ENCODE measurements around the gene JAKMIP2.
"Not testable (repeated sequence)": the region's sequence is repeated elsewhere in the genome, so short reads cannot be mapped to it uniquely, and the experiment has no call there.

Gene JAKMIP2

GRCh38 chr5:147644460-147644859, 138.1 kb downstream of the JAKMIP2 start:
- no peak for DNase-seq

- no peak for DNase-seq
These were observed 139.4 kb downstream of the JAKMIP2 start for GRCh38 chr5:147643142-147643541.

GRCh38 chr5:147642666-147643065, 139.9 kb downstream of the JAKMIP2 start:
- no peak for DNase-seq

GRCh38 chr5:147639321-147639720, 143.2 kb downstream of the JAKMIP2 start:
- no peak for DNase-seq

GRCh38 chr5:147636729-147636984, 145.9 kb downstream of the JAKMIP2 start:
- DNase-seq: no peak

GRCh38 chr5:147635882-147636728, 146.4 kb downstream of the JAKMIP2 start:
- no peak for DNase-seq

- DNase-seq: not testable (repeated sequence)
These were observed 147.1 kb downstream of the JAKMIP2 start for GRCh38 chr5:147635439-147635838.

GRCh38 chr5:147633173-147633572, 149.4 kb downstream of the JAKMIP2 start:
- DNase-seq: peak in 1 of 4 experiments; percentile 8

- no peak for DNase-seq
These were observed 151.0 kb downstream of the JAKMIP2 start for GRCh38 chr5:147631428-147632003.

- no peak for DNase-seq
These were observed 153.3 kb downstream of the JAKMIP2 start for GRCh38 chr5:147629196-147629595.

- peak; percentile 76 to 85 (median 80) for DNase-seq
These were observed 154.3 kb downstream of the JAKMIP2 start for GRCh38 chr5:147628058-147628895.

- DNase-seq: no peak
These were observed 156.1 kb downstream of the JAKMIP2 start for GRCh38 chr5:147626464-147626863.

- peak in 3 of 4 experiments; percentile 11 to 28 (median 16) for DNase-seq
These were observed 161.5 kb downstream of the JAKMIP2 start for GRCh38 chr5:147621016-147621415.

GRCh38 chr5:147619281-147619878, 163.1 kb downstream of the JAKMIP2 start:
- DNase-seq: no peak

- DNase-seq: no peak
These were observed 164.7 kb downstream of the JAKMIP2 start for GRCh38 chr5:147617711-147618350.

GRCh38 chr5:147617191-147617606, 165.3 kb downstream of the JAKMIP2 start:
- no peak for DNase-seq

GRCh38 chr5:147616421-147616820, 166.1 kb downstream of the JAKMIP2 start:
- DNase-seq: no peak

GRCh38 chr5:147613359-147613758, 169.2 kb downstream of the JAKMIP2 start:
- no peak for DNase-seq

GRCh38 chr5:147611483-147611882, 171.0 kb downstream of the JAKMIP2 start:
- DNase-seq: no peak

- no peak for DNase-seq
These were observed 171.7 kb downstream of the JAKMIP2 start for GRCh38 chr5:147610798-147611197.

GRCh38 chr5:147601652-147602051, 180.9 kb downstream of the JAKMIP2 start:
- DNase-seq: no peak

GRCh38 chr5:147591120-147591519, 191.4 kb downstream of the JAKMIP2 start:
- no peak for DNase-seq

GRCh38 chr5:147590096-147590495, 192.4 kb downstream of the JAKMIP2 start:
- no peak for DNase-seq

All from suppressor macrophage (primary cell).